HG03432 (cell line): Measurements from ENCODE around the gene TBX21.
"Not testable (repeated sequence)": the region's sequence is repeated elsewhere in the genome, so short reads cannot be mapped to it uniquely, and the experiment has no call there.

Experiments used
- ATAC-seq: cut with Tn5 transposase; IDR thresholded peaks from one replicate; pipeline ENCODE4 v1.9.1; 2021; ENCODE audit warnings: mild to moderate bottlenecking, moderate library complexity; ENCODE audit not compliant: unreplicated experiment

Gene TBX21

GRCh38 chr17:47762728-47763127 is 29.7 kb downstream of the TBX21 start:
- ATAC-seq, result no peak

- no peak for ATAC-seq
Measured at GRCh38 chr17:47763913-47764582, 31.0 kb downstream of the TBX21 start.

GRCh38 chr17:47773649-47774048 is 40.6 kb downstream of the TBX21 start:
- not testable (repeated sequence) for ATAC-seq

- ATAC-seq, result no peak
Measured at GRCh38 chr17:47774331-47774730, 41.3 kb downstream of the TBX21 start.

GRCh38 chr17:47774987-47775580 is 42.0 kb downstream of the TBX21 start:
- ATAC-seq, result no peak

- ATAC-seq, result no peak
Measured at GRCh38 chr17:47776330-47777197, 43.5 kb downstream of the TBX21 start.

GRCh38 chr17:47778184-47778635 is 45.2 kb downstream of the TBX21 start:
- ATAC-seq, result no peak

GRCh38 chr17:47781397-47781796 is 48.4 kb downstream of the TBX21 start:
- ATAC-seq, result no peak

GRCh38 chr17:47785538-47786123 is 52.6 kb downstream of the TBX21 start:
- no peak for ATAC-seq

GRCh38 chr17:47789611-47790561 is 56.9 kb downstream of the TBX21 start:
- ATAC-seq, result no peak

- ATAC-seq, result no peak
Measured at GRCh38 chr17:47791025-47791424, 58.0 kb downstream of the TBX21 start.

GRCh38 chr17:47792457-47792856 is 59.4 kb downstream of the TBX21 start:
- no peak for ATAC-seq

- ATAC-seq, result no peak
Measured at GRCh38 chr17:47792979-47793378, 59.9 kb downstream of the TBX21 start.
